Lung microvascular endothelial cell (primary cell): Measurements from ENCODE around the gene TUBA3D. TPM values are rescaled to one million over a fixed set of nuclear protein-coding genes. Genes with fewer than 3 reads are reported as not detected.
A peak's percentile ranks its signal among the peaks of the same experiment; 100 is the strongest.
"Not testable (repeated sequence)": the region's sequence is repeated elsewhere in the genome, so short reads cannot be mapped to it uniquely, and the experiment has no call there.

Experiments used
- DNase-seq, 2 donors: peaks; one replicate each; pipeline versions ENCODE4 v3.0.0 to v3.0.0-alpha.2; 2010; ENCODE audit warnings: low read depth in 2 of 2
- total RNA-seq: library from RNA; depleted of rRNA; stranded (reverse); fragments of >200 nt; gene quantifications from 2 replicates; pipeline ENCODE4 v1.2.1, GENCODE V29; 2014

TUBA3D gene
- total RNA-seq, 1 donor from 2014 or later: not detected

DNA sequence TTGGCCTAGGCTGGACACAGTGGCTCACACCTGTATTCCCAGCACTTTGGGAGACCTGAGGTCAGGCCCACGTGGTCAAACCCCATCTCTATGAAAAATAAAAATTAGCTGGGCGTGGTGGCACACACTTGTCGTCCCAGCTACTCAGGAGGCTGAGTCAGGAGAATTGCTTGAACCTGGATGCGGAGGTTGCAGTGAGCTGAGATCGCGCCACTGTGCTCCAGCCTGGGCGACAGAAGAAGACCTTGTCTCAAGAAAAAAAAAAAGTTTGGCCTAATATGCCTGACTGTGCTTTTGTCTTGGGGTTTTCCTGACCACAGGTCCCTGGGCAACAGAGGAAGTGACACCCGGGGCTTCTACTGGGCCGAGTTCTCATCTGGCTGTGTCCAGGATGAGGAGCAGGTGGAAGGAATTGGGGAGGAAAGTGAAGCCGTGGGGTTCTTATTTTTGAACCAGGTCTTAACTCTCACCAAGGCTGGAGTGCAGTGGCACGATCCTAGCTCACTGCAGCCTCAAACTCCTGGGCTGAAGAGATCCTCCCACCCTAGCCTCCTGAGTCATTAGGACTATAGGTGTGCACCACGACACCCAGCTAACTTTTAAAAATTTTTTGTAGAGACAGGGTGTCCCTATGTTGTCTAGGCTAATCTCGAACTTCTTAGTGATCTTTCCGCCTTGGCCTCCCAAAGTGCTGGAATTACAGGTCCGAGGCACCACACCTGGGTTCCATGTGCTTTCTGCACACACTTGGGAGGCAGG, 38.7 kb downstream of the TUBA3D start:
- DNase-seq: not testable (repeated sequence)

DNA sequence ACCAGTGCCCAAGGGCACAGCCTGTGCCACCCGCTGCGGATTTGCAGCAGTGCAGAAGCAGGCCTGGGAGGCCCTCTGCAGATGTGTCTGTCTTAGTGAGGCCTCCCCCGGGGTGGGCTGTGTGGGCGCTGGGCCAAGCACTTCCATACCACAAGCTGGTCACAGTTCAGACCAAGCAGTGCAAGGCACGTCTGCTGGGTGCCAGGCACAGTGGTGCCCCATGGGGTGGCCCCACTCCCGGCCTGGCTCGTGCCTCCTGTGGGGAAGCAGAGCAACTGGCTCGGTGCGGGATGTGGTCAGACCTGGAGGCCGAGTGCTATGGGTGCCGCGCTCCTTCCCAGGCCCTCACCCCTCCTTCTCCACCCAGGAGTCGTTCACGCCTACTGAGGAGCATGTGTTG, 39.3 kb downstream of the TUBA3D start:
- DNase-seq: not testable (repeated sequence)

- no peak for DNase-seq
Observed at GRCh38 chr2:131516011-131516410, 40.1 kb downstream of the TUBA3D start.

- peak; percentile 12 to 65 for DNase-seq
Observed at GRCh38 chr2:131516621-131517020, 40.7 kb downstream of the TUBA3D start.

- no peak for DNase-seq
Observed at GRCh38 chr2:131517106-131517831, 41.4 kb downstream of the TUBA3D start.

DNA sequence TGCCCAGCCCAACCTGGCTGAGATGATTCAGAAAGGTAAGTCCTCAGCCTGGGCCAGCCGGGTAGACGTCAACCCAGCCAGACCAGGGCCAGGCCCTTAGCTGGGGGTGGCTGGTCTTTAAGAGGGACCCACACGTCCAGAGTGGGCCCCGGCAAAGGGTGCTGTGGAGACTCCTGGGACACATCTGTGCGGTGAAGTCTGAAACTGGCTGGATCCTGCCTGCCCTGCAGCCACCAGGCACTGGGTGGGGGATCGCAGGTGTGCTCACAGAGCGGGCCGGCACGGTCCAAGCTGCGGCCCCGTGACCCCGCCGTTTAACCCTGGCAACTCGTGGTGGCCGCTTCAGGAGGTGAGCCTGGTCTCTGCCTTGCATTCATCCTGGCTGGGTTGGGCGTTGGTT, 41.9 kb downstream of the TUBA3D start:
- DNase-seq: not testable (repeated sequence)

DNA sequence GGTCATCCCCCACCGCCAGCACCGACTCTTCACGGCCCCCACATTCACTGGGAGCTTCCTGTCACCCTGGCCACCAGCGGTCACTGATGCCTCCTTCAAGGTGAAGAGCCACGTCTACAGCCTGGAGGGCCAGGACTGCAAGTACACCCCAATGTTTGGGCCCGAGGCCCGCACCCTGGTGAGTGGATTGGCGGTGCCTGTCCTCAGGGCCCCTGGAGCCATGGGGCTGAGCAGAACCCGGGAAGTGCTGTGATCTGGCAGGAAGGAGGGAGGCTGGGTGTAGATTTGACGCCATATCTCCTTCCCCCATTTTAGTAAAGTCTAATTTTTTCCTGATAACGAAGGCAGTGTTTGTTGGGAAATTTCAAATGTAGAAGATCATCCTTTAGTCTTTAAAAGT, 42.6 kb downstream of the TUBA3D start:
- not testable (repeated sequence) for DNase-seq

DNA sequence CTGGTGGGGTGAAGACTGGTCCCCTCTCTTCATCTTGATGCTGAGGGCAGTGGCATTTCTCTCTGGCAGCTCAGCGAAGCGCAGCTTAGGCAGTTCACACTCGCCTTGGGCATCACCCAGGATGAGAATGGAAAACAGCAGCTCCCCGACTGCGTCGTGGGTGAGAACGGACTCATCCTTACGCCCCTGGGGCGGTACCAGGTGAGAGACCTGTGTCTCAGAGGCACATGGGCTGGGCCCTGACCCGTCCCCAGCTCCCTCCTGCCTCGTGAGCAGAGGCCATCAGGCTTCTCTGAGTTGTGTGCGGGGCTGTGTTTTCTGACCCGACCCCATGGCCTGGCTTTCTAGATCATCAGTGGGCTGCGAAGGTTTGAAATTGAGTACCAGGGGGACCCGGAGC, 43.5 kb downstream of the TUBA3D start:
- no peak for DNase-seq

DNA sequence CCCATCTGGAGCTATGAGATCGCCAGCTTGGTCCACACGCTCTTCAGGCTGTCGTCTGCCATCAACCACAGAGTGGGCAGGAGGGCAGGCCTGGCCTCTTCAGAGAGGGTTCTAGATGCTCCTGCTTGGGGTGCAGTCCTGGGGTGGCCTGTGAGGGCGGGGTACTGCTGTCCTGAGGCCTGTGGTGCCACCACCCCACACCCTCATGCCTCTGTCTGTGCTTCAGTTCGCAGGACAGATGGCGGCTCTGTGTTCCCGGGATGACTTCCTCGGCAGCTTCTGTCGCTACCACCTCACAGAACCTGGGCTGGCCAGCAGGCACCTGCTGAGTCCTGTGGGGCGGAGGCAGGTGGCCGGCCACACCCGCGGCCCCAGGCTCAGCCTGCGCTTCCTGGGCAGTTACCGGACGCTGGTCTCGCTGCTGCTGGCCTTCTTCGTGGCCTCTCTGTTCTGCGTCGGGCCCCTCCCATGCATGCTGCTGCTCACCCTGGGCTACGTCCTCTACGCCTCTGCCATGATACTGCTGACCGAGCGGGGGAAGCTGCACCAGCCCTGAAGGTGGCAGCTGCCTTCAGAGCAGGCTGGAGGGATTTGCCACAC, 44.1 kb downstream of the TUBA3D start:
- not testable (repeated sequence) for DNase-seq

GRCh38 chr2:131520526-131520925, 44.6 kb downstream of the TUBA3D start:
- no peak for DNase-seq

DNA sequence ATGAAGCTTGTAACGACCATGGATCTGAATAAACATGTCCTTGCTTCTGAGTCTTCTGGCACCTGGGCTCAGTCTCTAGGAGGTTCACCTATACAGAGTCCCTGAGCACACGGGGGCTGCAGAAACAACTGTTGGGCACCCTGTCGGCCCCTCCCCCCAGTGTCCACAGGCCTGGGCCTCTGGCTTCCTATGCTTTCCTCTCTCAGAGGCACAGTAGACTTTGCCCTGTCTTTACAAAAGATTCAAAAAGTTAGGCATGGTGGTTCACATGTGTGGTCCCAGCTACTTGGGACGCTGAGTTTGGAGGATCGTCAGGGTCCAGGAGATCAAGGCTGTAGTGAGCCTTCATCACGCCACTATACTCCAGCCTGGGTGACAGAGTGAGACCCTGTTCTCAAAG, 45.6 kb downstream of the TUBA3D start:
- DNase-seq: not testable (repeated sequence)

DNA sequence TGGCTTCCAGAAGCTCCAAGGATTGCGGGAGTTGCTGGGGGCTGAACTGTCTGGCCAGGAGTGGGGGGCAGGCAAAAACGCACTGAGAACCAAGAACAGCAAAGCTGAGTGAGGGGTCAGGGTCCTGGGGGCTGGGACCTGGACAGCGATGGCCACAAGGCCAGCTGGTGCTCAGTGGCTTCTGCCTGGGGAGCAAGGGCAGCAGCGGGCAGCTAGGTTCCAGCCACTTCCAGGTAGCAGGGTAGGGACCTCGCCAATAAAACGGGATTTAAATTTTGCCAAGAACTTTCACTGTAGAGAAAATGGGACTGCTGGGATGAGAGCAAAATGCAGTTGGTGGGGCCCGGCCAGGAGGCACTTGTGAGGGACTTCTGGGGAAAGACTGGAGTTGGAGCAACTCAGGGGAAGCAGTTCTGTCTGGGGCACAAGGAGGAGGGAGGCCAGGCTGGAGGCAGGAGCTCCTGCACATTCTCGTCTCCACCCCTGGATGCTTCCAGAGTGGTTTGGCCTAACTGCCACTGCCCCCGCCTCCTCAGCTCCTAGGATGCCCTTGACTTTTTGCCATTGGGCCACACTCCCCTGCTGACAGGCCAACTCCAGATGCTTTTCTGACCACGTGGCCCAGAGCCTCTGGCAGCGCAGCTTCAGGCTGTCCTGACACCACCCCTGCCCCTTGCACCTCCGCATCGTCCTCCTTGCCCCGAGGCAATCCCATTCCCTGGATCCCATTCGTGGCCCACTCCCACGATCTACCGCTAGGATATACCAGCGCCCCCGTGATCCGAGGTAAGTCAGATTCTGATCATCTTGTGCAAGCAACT, 46.3 kb downstream of the TUBA3D start:
- no peak for DNase-seq

DNA sequence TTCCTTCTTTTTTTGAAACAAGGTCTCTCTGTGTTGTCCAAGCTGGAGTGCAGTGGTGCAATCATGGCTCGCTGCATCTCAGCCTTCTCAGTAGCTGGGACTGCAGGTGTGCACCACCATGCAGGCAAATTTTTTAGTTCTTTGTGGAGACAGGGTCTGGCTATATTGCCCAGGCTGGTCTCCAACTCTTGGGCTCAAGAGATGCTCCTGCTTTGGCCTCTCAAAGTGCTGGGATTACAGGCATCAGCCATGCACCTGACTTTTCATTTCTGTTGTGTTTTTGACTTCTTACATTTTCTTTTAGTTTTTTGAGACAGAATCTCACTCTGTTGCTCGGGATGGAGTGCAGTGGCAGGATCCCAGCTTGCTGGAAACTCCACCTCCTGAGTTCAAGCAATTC, 49.3 kb downstream of the TUBA3D start:
- DNase-seq: not testable (repeated sequence)

DNA sequence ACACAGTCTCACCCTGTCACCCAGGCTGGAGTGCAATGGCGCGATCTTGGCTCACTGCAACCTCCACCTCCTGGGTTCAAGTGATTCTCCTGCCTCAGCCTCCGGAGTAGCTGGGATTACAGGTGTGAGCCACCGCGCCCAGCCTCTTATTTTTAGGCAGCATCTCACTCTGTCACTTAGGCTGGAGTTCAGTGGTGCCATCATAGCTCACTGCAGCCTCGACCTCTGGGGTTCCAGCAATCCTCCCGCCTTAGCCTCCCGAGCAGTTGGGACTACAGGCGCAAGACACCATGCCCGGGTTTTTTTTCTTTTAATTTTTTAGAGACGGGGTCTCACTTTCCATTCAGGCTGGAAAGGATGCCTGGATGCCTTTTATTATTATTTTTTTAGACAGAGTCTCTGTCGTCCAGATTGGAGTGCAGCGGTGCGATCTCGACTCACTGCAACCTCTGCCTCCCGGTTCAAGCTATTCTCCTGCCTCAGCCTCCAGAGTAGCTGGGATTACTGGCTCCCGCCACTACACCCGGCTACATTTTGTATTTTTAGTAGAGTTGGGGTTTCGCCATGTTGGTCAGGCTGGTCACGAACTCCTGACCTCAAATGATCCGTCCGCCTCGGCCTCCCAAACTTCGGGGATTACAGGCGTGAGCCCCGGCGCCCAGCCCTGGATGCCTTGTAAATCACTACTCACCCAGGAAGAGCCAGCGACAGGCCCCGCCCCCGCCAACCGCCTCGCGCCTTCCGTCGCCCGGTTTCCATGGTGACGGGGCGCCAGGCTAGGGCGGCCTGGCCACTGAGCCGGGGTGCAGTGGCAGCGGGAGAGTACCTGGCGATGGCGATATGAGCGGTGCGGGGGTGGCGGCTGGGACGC, 51.4 kb downstream of the TUBA3D start, which contains the start of gene CCDC74A:
CCDC74A (plus strand) TSS at position 758 of the 871 bp plus-strand sequence; CDS start at position 841, 83 bp downstream.
- DNase-seq: not testable (repeated sequence)

DNA sequence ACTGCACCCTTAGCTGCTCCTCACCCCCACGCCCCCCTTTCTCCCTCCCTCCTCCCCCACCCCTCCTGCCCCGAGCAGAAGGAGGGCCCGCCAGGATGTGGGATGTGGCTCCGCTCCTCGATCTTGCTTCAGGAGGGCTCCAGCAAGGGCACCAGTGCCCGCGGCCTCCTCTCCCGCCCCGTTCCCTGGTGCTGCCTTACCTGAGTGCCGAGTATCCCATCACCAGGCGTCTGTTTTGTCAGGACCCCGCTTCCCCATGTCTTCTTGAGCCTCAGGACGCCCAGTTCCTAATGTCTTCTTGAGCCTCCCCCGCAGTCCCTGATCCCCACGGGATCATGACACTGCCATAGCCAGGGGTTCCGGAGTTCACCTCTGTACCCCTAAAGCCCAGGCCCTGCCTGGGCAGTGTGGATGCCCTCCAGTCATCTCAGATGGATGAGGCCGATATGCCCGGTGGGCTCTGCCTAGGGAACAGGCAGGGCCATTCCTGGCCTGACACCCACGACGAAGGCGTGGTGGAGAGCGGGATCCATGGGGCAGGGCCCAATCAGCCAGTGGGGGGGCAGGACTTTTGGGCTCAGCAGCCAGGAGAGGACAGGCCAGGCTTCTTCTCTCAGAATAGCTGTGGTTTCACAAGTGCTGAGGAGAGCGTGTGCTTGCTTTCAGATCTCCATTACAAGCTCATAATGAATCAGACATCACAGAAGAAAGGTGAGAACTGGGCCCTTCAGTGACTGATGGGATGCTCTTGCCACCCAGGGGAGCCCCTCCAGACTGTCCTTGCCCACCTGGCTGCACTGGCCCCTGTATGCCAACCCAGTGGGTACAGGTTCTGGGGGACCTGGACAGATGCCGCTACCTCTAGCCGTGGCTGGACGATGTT, 53.3 kb downstream of the TUBA3D start:
- DNase-seq: not testable (repeated sequence)

- not testable (repeated sequence) for DNase-seq
Observed at GRCh38 chr2:131529864-131530445, 54.0 kb downstream of the TUBA3D start.

DNA sequence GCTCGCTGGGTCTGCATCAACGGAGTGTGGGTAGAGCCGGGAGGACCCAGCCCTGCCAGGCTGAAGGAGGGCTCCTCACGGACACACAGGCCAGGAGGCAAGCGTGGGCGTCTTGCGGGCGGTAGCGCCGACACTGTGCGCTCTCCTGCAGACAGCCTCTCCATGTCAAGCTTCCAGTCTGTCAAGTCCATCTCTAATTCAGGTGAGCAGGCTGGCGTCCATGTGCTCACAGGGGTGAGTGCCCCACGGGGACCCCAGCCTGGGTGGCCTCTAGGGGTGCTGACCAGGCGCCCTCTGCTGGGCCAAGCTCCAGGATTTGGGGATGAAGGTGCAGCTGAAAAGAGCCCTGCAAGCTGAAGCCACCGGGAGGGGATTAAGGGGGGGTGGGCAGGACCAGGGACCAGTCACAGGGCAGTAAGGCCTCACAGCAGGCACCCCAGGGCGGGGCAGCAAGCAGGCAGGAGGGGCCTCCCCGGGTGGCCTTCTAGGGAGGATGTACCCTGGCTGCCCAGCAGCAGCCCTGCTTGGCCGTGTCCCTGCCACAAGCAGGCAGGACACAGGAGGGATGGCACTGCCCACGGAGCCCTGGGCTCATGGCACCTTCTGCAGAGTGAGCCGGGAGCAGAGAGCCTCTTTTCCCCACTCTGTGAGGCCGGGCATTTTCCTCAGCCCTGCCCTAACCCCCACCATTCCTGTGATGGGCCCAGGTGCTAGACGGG, 54.9 kb downstream of the TUBA3D start:
- not testable (repeated sequence) for DNase-seq

DNA sequence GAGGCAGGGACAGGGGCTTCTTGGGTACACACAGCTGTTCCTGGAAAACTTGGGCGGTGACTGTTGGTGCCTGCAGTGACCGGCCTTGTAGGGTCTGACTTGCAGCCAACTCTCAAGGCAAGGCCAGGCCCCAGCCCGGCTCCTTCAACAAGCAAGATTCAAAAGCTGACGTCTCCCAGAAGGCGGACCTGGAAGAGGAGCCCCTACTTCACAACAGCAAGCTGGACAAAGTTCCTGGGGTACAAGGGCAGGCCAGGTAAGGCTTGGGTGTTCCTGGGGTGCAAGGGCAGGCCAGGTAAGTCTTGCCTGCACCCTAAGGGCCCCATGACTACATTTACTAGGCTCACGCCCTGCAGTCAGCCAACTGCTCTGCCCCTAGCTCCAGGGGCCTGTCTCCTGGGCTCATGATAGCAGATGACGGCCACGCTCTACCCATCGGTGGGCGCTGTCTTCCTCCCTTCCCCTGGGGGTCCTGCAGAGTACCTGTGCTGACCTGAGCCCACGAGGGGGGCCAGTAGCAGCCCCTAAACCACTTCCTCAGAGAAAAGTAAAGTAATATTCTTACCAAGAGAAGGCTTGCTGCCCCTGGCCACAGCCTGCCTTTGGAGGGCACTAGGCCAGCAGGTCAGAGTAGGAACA, 55.7 kb downstream of the TUBA3D start:
- not testable (repeated sequence) for DNase-seq
